GM20000 (cell line): Measurements from ENCODE around the gene NRDC.

ENCODE experiments used
- DNase-seq: peaks from one replicate; pipeline ENCODE4 v3.0.0; 2012; ENCODE audit warnings: low spot score
- TF ChIP-seq, protein P1 (sequence below): IDR thresholded peaks from 2 replicates; pipeline ENCODE4 v1.5.1; 2012; ENCODE audit warnings: mild to moderate bottlenecking, control low read depth; ENCODE audit errors: extremely low read depth, missing control alignments

Gene NRDC

DNA sequence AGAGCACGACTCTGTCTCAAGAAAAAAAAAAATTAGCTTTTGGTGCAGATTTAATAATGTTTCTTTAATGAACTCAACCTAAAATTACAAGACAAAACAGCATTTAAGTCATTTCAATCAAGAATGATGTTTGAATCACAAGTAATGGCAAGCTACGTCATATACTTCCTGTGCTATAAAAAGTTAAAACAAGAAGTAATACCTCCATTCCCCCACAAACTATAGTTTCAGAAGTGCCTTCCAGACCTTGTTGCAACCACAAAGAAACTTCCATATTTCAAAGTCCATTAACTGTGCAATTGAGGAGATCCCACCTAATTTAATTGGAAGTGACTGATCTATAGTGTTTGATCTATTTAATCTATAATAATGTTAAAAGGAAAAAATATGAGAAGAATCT lies 15.1 kb downstream of the NRDC start:
- TF ChIP-seq, protein P1, sequence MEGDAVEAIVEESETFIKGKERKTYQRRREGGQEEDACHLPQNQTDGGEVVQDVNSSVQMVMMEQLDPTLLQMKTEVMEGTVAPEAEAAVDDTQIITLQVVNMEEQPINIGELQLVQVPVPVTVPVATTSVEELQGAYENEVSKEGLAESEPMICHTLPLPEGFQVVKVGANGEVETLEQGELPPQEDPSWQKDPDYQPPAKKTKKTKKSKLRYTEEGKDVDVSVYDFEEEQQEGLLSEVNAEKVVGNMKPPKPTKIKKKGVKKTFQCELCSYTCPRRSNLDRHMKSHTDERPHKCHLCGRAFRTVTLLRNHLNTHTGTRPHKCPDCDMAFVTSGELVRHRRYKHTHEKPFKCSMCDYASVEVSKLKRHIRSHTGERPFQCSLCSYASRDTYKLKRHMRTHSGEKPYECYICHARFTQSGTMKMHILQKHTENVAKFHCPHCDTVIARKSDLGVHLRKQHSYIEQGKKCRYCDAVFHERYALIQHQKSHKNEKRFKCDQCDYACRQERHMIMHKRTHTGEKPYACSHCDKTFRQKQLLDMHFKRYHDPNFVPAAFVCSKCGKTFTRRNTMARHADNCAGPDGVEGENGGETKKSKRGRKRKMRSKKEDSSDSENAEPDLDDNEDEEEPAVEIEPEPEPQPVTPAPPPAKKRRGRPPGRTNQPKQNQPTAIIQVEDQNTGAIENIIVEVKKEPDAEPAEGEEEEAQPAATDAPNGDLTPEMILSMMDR: no peak
- peak; percentile 41 for DNase-seq

DNA sequence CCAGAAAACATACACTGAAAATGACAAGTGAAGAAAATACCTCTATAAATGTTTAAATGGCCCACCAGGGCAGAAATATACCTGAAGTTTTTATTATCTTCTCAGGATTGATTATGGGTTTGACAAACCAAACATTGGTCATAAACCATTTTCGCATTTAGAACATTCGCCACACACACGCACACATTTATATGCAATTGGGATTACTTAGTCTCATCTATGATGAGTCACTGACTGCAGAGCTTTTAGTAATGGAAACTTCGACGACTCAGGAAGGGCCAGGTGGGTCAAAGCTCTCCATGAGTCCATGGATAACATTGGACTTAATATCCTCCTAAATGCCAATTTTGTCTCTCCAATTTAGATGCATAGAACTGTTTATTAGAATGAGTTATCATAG lies 16.9 kb downstream of the NRDC start:
- no peak for DNase-seq
- TF ChIP-seq, protein P1: no peak

DNA sequence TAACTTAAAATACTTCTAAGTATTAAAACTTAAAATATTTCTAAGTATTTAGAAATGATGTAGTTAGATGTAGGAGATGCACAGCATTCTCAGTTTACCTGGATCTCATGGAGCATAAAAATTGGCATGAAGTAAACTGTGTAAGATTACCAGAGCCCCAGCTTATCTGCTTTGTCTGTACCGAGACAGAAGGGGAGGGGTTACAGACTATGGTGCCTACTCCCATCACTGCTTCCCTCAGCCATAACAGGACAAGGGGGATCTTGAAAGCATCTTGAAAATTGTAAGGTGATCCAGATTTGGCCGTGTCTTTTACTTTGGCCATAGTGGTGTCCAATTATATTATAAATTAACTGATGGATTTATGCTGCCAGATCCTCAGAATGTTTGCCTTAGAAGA lies 18.8 kb downstream of the NRDC start:
- TF ChIP-seq, protein P1: no peak
- no peak for DNase-seq

DNA sequence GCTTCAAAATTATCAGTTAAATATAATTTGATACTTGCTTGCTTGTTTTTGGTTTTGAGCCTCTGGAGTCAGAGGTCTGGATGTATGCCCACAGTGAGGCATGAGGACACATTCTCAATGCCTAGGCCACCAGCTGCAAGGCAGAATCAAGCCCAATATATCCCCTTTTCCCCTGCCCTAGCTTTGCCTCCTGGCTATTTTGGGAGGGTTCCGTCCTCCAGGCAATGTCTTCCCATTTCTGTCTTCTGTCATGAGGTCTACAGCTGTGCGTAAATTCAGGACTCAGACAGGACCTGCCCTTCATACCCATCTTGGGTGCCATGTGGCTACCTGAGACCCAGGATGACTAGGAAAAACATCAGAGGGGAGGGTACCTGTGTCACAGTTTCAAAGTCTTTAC lies 19.2 kb downstream of the NRDC start:
- TF ChIP-seq, protein P1: no peak
- no peak for DNase-seq

DNA sequence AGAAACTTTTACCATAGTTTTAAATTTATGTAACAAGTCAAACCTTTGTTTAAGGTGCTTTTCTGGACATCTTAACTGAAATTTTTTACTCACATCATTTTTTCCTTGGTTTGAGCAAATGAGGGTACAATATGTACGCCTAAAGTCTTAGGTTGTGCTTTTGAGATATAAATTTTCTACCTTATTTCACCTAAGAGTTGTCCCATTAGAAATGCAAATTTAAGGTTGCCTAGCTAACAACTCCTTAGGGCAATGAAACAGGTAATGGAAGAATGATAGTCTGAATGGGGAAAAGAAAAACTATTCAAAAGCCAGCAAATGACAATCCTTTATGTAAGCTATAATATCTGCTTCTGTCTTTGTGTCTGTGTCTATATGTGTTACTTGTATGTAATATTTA lies 19.6 kb downstream of the NRDC start:
- TF ChIP-seq, protein P1: no peak
- no peak for DNase-seq

DNA sequence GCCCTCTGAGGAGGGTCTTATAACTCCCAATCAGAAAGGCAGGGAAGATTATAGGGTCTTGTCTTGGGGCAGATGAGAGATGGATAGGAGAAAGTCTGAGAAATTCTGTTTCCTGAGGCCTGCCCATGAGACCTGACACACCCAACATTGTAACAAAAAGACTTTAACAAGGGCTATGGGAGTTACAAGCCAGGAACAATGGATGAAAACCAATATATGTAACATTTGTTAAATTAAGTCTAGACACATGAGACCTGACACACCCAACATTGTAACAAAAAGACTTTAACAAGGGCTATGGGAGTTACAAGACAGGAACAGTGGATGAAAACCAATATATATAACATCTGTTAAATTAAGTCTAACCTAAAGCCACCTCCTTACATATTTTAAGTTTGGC lies 21.8 kb downstream of the NRDC start:
- no peak for DNase-seq
- TF ChIP-seq, protein P1: no peak

DNA sequence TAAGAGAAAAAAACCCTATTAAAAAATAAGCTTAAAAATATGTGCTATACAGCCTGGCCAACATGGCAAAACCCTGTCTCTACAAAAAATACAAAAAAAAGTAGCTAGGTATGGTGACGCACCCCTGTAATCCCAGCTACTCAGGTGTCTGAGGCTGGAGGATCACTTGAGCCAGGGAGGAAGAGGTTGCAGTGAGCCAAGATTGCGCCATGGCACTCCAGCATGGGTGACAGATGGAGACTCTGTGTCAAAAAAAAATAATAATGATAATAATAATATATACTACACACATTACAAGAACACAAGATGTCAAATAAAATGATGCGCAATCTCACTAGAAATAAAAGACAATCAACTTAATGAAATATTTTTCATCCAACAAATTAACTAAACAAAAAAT lies 22.9 kb downstream of the NRDC start:
- TF ChIP-seq, protein P1: no peak
- DNase-seq: no peak
